Endothelial cell of hepatic sinusoid (primary cell): Measurements from ENCODE around the gene USHBP1.

Experiments used
- in situ Hi-C: cut with HindIII; loops from 2 replicates; pipeline ENCODE4 v1.10.0; 2017; ENCODE audit warnings: low sequenced_read_pairs

USHBP1 gene

DNA sequence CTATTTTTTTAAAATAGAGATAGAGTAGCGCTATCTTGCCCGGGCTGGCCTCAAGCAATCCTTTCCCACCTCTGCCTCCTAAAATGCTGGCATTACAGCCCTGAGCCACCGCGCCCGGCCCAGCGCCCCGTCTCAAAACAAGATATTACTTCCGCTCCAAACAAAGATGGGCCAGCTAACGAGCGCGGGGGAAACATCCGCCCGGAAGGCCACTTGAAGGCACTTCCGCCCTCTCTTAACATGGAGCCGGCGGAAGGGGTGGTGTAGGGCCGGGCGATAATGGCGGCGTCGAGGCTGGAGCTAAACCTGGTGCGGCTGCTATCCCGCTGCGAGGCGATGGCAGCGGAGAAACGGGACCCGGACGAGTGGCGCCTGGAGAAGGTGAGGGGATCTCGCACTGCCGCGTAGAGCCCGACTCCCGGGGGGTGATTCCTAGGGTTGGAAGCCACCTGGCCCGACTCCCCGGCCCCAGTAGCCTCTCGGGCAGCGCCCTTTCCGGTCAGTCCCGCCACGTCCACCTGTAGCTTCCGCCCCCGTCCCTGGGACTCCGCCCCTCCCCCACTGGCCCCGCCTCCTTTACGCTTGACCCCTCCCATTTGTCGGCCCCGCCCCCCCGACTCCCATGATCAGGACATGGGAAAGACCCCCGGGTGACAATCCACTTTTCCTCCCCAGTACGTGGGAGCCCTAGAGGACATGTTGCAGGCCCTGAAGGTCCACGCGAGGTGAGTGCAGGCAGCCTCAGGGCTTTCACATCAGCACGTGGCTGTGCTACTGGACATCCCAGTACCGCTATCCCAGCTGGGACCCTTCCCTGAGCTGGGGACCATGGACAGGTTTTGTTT is 49.2 kb downstream of the USHBP1 start, which contains the start of gene USE1:
Gene USE1 (plus strand): TSS at position 231 of the 845 bp plus-strand sequence. CDS start 49 bp downstream, at position 280.
- in situ Hi-C loops = no loop called here

DNA sequence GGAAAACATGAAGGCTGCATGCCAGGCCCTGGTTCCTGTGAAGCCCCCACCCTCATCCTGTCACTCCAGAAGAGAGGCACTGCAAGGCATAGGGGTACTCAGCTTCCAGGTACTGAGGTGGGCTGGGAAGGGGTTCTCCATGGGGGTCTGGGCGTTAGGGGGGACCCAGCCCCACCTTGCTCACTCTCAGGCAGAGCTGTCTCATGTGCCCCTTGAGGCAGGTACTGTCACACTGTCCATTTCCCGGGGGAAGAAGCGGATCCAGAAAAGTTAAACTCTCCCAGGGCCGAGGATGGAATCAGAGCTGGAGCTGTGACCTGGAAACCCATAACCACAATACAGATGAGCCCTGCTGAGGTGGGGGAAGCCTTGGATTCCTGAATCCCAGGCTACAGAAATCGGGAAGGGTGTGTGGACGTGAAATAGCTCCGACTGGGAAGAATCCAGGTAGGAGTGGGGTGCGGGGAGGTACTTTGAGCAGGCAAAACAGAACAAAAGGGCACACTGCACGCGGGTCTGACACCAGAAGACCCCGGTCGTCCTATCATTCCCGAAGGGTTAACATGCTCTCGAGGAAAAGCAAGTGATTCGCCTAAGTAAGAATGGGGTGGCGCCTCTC is 49.9 kb downstream of the USHBP1 start:
- in situ Hi-C loops = no loop called here

DNA sequence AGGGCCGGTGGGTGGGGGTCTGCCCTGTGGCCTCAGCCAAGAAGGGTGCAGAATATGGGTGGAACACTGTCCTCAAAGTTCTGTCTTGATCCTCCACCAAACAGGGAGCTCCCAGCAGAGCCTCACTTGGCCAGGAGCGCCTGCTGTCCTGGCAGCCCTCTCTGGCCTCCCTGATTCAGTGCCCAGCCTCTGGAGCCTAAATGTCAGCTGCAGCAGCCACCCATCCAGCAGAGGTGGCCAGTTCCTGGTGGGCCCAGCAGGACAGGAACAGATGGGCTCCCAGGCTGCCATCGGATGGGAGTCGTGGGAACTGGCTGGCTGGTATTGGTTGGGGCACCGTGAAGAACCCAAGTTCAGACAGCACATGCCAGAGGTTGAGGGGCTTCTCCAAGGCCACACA is 51.2 kb downstream of the USHBP1 start:
- in situ Hi-C loops = no loop called here

DNA sequence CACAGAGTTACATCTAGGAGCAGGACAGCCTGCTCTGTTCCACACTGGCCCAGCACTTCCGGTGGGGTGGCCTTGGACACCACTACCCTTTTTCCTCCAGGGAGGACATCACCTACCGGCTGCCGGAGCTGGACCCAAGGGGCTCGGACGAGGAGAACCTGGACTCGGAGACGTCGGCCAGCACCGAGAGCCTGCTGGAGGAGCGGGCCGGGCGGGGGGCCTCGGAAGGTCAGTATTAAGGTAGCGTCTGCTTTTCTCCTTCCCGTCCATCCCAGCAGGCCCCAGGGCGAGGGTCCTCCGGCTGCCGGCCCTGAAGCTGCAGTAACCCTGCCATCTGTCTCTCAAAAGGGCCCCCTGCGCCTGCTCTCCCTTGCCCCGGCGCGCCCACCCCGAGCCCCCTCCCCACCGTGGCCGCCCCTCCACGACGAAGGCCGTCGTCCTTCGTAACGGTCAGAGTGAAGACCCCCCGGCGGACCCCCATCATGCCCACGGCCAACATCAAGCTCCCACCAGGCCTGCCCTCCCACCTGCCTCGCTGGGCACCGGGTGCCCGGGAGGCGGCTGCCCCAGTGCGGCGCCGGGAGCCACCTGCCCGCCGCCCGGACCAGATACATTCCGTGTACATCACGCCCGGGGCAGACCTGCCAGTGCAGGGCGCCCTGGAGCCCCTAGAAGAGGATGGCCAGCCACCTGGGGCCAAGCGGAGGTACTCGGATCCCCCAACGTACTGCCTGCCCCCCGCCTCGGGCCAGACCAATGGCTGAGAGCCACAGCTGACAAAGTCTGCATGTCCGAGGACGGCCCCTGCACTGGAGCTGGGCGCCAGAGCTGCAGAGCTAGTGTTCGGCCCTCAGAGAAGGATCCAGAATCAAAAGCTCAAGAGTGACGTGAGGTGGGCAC is 52.7 kb downstream of the USHBP1 start:
- in situ Hi-C loops = no loop called here

DNA sequence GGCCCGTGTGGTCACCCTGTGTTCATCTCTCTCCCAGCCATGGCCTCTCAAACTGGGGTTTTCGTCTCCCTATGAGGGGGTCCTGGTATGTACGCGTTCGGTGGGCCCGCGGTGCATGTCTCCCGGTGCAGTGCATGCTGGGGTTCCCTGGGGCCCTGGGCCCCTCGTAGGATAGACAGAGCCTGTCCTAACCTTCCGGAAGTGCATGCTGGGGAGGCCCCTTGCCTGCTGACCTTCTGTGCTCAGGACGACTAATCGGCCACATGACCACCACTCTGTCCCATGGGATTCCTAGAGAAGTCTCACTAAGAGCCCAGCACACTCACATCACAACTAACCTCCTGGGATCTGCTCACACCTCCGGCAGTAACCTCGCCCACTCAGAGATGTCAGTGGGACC is 54.2 kb downstream of the USHBP1 start:
- in situ Hi-C loops = no loop called here

DNA sequence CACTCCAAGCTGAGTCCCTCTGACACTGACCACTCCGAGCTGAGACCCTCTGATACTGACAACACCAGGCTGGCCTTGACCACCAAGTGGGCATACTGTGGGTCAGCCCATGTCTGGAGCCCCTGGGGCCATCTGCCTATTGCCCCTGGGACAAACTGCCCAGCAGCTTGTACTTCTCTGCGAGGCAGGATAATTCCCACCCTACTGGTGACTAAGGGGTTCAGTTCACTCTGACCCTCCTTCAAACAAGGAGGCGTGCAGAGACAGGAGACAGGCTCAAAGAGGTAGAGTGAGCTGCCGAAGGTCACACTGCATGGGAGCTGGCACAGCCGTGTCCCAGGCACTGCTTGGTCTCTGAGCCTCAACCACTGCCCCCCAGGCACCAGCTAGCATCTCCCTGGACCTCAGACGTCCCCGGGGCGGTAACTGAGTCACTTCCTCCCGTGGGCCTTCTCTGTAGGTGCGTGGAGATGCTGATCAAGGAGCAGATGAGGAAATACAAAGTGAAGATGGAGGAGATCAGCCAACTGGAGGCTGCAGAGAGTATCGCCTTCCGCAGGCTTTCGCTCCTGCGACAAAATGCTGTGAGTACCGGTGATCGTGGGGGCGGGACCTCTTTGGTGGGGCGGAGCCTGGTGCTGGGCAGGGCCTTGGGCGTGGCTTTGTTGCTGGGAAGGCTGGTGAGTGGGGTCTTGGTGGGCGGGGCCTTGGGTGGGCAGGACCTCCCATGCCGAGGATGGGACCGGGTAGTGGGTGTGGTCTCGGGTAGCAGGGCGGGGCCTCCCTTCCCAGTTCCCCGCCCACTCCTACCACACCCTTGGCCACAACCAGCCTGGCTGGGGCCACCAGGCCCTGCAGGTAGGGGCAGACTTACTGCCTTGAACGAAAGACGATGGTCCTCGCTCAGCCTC is 55.2 kb downstream of the USHBP1 start:
- in situ Hi-C loops = no loop called here

DNA sequence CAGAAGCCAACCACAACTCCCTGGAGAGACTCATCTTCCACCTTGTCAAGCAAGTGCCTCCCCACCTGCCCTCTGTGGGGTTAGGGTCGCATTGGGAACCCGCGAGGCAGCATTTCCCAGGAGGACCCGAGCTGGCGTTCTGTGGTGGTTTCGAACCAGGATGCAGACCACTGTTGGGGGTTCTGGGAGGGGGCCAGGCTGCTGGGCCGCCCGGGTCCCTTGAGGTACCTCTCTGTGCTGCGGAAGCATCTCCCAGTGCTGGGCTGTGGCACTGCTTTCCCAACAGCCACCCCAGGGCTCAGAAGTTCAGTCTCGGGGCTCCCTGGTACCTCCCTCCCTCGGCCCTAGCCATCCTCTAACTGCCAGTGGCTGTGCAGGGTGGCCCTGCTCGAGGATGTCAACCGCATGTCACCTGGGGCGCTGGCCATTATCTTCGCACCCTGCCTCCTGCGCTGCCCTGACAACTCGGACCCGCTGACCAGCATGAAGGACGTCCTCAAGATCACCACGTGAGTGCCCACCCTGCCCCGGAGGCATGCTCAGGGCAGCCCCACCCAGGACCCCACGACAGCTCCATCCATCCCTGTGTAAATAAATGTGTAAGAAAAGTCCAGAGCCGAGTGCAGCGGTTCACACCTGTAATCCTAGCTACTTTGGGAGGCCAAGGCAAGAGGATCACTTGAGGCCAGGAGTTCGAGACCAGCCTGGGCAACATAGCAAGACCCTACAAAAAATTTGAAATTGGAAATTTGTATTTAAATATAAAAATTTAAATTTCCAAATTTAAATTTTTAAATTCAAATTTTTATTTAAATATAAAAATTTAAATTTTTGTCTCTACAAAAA is 57.6 kb downstream of the USHBP1 start:
- in situ Hi-C loops = no loop called here

DNA sequence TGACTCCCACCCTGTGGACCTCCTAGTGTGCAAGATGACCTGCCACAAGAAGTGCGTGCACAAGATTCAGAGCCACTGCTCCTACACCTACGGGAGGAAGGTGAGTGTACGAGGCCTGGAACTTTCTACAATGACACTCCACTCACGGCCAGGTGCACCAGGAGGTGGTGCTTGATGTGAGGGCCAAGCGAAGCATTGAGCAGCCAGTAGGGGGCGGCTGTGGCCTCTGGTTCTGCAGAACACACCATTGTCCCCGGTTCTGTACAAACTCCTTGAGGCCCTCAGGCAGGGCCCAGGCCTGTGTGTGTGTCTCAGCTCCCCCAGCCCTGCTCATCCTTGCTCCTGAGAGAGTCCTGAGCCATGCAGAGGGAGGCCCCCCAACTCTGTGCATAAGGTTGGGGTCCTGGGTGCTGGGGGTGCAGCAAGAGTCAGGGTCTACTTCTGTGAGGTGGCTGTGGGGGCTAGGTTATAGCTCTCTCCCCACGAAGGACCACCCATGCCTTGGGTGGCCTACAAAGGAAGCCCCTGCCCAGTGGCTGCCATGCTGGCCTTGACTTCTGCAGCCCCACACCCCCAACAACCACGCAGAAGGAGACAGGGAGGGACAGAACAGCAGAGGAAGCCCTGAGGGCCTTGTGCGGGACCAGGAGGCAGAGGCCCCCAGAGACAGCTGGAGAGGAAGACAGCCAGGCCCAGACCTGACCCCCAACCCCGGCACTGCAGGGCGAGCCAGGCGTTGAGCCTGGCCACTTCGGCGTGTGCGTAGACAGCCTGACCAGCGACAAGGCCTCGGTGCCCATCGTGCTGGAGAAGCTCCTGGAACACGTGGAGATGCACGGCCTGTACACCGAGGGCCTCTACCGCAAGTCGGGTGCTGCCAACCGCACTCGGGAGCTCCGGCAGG is 59.1 kb downstream of the USHBP1 start:
- in situ Hi-C loops = no loop called here

DNA sequence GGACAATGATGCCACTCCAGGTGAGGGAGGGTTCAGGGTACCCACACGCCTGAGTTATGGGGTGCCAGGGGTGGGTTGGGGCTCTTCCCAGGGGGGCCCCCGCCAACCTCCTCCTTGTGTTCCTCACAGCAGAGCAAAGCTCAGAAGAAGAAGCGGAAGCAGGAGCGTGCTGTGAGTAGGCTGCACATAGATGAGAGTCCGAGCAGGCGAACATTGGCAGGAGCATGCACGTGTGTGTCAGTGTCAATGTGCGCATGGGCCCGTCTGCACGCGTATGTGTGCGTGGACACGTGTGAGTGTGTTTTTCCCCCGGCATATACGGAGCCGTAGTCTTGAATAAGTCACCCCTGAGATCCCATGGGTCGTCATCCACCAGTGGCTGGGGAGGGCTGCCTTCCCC is 61.8 kb downstream of the USHBP1 start:
- in situ Hi-C loops = no loop called here

DNA sequence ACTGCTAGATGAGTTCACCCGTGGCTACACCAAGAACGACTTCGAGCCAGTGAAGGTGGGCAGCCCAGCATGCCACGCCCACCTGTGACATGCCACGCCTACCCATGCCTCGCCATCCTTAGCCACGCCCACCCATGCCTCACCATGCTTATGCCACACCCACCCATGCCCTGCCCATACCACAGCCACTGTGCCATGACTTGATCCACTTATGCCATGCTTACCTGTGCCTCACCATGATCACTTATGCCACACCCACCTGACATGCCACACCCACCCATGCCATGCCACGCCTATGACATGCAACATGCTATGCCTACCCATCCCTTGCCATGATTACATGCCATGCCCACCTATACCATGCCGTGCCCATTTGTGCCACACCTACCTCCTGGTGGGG is 62.3 kb downstream of the USHBP1 start:
- in situ Hi-C loops = no loop called here

DNA sequence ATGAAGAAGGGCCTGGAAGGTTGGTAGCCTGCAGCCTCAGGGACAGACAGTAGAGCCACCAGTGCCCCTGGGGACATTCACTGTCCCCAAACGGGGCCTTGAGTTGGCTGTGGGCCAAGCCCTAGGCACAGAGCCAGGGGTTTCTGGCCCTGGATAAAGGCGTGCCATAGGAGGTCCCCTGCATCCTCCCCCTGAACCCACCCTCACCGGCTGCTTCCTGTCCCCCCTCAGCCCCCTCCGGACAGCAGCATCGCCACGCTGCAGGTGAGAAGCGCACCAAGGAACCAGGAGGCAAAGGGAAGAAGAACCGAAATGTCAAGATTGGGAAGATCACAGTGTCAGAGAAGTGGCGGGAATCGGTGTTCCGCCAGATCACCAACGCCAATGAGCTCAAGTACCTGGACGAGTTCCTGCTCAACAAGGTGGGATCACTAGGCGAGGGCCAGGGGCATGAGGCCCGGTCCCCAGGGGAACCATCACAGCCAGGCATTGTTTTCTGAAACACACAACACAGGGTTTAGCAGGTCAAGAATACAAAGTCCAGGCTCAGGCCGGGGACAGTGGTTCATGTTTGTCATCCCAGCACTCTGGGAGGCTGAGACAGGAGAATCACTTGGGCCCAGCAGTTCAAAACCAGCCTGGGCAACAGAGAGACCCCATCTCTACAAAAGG is 64.0 kb downstream of the USHBP1 start:
- in situ Hi-C loops = no loop called here
